BLaER1 treated with 17β-estradiol and CSF1 and Interleukin-3, amounts not matched to agents 10 nM and 100 nM (cell line): ENCODE measurements around the gene SYT13.

Experiments
- H3K27ac ChIP-seq, 11 experiments: shearing (Covaris generic); formaldehyde crosslinking; 2 replicates each; pipeline ENCODE4 v1.8.1; 2022
- H3K27me3 ChIP-seq, 11 experiments: shearing (Covaris generic); formaldehyde crosslinking; 2 replicates each; pipeline ENCODE4 v1.8.1; 2022
- H3K36me3 ChIP-seq, 11 experiments: shearing (Covaris generic); formaldehyde crosslinking; 2 replicates each; pipeline ENCODE4 v1.8.1; 2022
- H3K4me1 ChIP-seq, 10 experiments: shearing (Covaris generic); formaldehyde crosslinking; 2 replicates each; pipeline ENCODE4 v1.8.1; 2022
- H3K4me2 ChIP-seq, 11 experiments: shearing (Covaris generic); formaldehyde crosslinking; 2 replicates each; pipeline ENCODE4 v1.8.1; 2022
- H3K4me3 ChIP-seq, 10 experiments: shearing (Covaris generic); formaldehyde crosslinking; 2 replicates each; pipeline ENCODE4 v1.8.1; 2022
- H3K9ac ChIP-seq, 11 experiments: shearing (Covaris generic); formaldehyde crosslinking; 2 replicates each; pipeline ENCODE4 v1.8.1; 2022
- H3K9me3 ChIP-seq, 11 experiments: shearing (Covaris generic); formaldehyde crosslinking; replicated peaks in 1 of 11; 2 replicates each; pipeline ENCODE4 v1.8.1; 2022
- H4K20me1 ChIP-seq, 11 experiments: shearing (Covaris generic); formaldehyde crosslinking; 2 replicates each; pipeline ENCODE4 v1.8.1; 2022
- Cebpa-rat ChIP-seq, 11 experiments: shearing (Covaris generic); IDR thresholded peaks; 2 replicates each; pipeline ENCODE4 v1.8.1; 2022

SYT13 gene, protein sequence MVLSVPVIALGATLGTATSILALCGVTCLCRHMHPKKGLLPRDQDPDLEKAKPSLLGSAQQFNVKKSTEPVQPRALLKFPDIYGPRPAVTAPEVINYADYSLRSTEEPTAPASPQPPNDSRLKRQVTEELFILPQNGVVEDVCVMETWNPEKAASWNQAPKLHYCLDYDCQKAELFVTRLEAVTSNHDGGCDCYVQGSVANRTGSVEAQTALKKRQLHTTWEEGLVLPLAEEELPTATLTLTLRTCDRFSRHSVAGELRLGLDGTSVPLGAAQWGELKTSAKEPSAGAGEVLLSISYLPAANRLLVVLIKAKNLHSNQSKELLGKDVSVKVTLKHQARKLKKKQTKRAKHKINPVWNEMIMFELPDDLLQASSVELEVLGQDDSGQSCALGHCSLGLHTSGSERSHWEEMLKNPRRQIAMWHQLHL

DNA sequence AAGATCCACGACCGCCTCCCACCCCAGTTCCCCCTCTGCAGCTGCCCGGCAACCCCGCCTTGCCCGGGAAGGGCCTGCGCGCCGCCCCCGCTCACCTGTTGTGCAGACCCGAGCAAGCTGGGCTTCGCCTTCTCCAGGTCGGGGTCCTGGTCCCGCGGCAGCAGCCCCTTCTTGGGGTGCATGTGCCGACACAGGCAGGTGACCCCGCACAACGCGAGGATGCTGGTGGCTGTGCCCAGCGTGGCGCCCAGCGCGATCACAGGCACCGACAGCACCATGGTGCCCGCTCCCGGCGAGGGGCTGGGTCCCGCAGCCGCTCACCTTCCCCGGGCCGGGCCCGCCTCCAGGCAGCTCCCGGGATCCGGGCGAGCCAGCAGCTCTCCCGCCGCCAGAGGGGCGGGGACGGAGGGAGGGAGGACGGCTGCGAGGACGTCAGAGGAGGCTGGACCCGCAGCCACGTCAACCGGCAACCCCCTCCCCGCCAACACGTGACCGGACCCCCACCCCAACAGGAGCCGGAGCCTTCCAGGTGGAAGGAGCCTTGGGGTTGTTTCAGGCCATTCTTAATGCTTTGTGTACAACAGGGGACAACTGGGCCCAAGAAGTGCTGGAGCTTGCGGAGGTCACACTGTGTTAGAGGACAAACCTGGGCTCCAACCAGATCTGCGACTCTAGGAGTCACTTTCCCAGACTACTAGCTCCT is at the start of gene SYT13:
TSS of gene SYT13 (minus strand) at position 412 of the 703 bp plus-strand sequence. CDS start at position 278, 134 bp downstream.
- H3K36me3 ChIP-seq, result no peaks in the 10 kb centered on the region
- H3K9me3 ChIP-seq, result peaks cover 0 to 18% (median 9%) of the 10 kb centered on the region in 11 experiments; a peak in 11 of 22 replicates
- H3K4me1 ChIP-seq, result peaks cover 0 to 12% (median 0%) of the 10 kb centered on the region in 10 experiments; a peak in 2 of 20 replicates
- no peak within 1 kb of the TSS for H3K4me2 ChIP-seq
- no peak for TF ChIP-seq Cebpa-rat (IDR thresholded peaks at IDR 0.05)
- no peak within 1 kb of the TSS for H3K4me3 ChIP-seq
- H3K9ac ChIP-seq, result no peak within 1 kb of the TSS
- H4K20me1 ChIP-seq, result no peaks in the 10 kb centered on the region
- H3K27ac ChIP-seq, result no peak within 1 kb of the TSS
- peaks cover 4 to 26% (median 18%) of the 10 kb centered on the region in 11 experiments; a peak in 18 of 22 replicates for H3K27me3 ChIP-seq

GRCh38 chr11:45335434-45335833 is 49.3 kb upstream of the SYT13 start:
- H3K4me1 ChIP-seq, result peaks cover 0 to 16% (median 4%) of the 10 kb centered on the region in 10 experiments; a peak in 9 of 20 replicates
- no peaks in the 10 kb centered on the region for H3K27me3 ChIP-seq
- H3K4me2 ChIP-seq, result no peak overlapping the region
- no peaks in the 10 kb centered on the region for H3K36me3 ChIP-seq
- peaks cover 0 to 6% (median 0%) of the 10 kb centered on the region in 11 experiments; a peak in 1 of 22 replicates for H4K20me1 ChIP-seq
- TF ChIP-seq Cebpa-rat (IDR thresholded peaks at IDR 0.05), result no peak
- H3K9ac ChIP-seq, result no peak overlapping the region
- H3K27ac ChIP-seq, result no peak overlapping the region
- H3K4me3 ChIP-seq, result no peak overlapping the region
- H3K9me3 ChIP-seq, result no peaks in the 10 kb centered on the region

- no peak for TF ChIP-seq Cebpa-rat (IDR thresholded peaks at IDR 0.05)
- Histone ChIP-seq H3K9ac (no peak overlapping the region), H3K9me3 (no peaks in the 10 kb centered on the region), H3K4me3 (no peak overlapping the region), H4K20me1 (peaks cover 0 to 6% (median 0%) of the 10 kb centered on the region in 11 experiments; a peak in 1 of 22 replicates), H3K4me1 (peaks cover 0 to 11% (median 0%) of the 10 kb centered on the region in 10 experiments; a peak in 5 of 20 replicates), H3K36me3 (no peaks in the 10 kb centered on the region), H3K27me3 (no peaks in the 10 kb centered on the region), H3K4me2 (no peak overlapping the region), H3K27ac (no peak overlapping the region)
Observed at GRCh38 chr11:45334836-45335235, 48.7 kb upstream of the SYT13 start.

DNA sequence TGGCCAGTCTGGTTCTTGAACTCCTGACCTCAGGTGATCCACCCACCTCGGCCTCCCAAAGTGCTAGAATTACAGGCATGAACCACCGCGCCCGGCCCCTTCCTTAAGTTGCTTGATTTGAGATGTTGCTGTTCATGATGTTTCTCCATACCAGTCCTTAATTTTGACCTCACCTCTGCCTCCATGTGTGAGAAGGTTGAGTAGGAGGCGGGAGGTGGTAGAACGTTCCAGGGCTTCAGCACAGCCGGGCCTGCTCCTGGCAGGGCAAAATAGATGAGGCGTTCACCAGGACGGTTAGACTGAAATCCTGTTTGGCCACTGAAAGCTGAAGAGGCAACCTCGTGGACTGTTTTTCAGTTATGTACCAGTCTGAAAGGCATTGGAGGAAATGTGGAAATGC is 48.3 kb upstream of the SYT13 start:
- no peaks in the 10 kb centered on the region for H3K9me3 ChIP-seq
- no peak overlapping the region for H3K4me2 ChIP-seq
- H3K9ac ChIP-seq, result no peak overlapping the region
- no peak overlapping the region for H3K27ac ChIP-seq
- no peak overlapping the region for H3K4me3 ChIP-seq
- H3K36me3 ChIP-seq, result no peaks in the 10 kb centered on the region
- H3K4me1 ChIP-seq, result peaks cover 0 to 9% (median 0%) of the 10 kb centered on the region in 10 experiments; a peak in 2 of 20 replicates
- peaks cover 0 to 6% (median 0%) of the 10 kb centered on the region in 11 experiments; a peak in 1 of 22 replicates for H4K20me1 ChIP-seq
- TF ChIP-seq Cebpa-rat (IDR thresholded peaks at IDR 0.05), result no peak
- no peaks in the 10 kb centered on the region for H3K27me3 ChIP-seq

- Histone ChIP-seq H3K9me3 (no peaks in the 10 kb centered on the region), H3K27ac (no peak overlapping the region), H3K4me1 (peaks cover 0 to 9% (median 0%) of the 10 kb centered on the region in 10 experiments; a peak in 2 of 20 replicates), H3K36me3 (no peaks in the 10 kb centered on the region), H3K4me2 (no peak overlapping the region), H4K20me1 (peaks cover 0 to 6% (median 0%) of the 10 kb centered on the region in 11 experiments; a peak in 1 of 22 replicates), H3K4me3 (no peak overlapping the region), H3K9ac (no peak overlapping the region), H3K27me3 (no peaks in the 10 kb centered on the region)
- TF ChIP-seq Cebpa-rat (IDR thresholded peaks at IDR 0.05), result no peak
Observed at GRCh38 chr11:45333001-45333971, 47.1 kb upstream of the SYT13 start.

- Histone ChIP-seq H3K4me3 (no peak overlapping the region), H3K4me1 (peaks cover 0 to 9% (median 0%) of the 10 kb centered on the region in 10 experiments; a peak in 2 of 20 replicates), H3K27me3 (no peaks in the 10 kb centered on the region), H3K4me2 (no peak overlapping the region), H3K9me3 (peaks cover 0 to 8% (median 3%) of the 10 kb centered on the region in 11 experiments; a peak in 14 of 22 replicates), H4K20me1 (peaks cover 0 to 6% (median 0%) of the 10 kb centered on the region in 11 experiments; a peak in 1 of 22 replicates), H3K27ac (no peak overlapping the region), H3K9ac (no peak overlapping the region), H3K36me3 (no peaks in the 10 kb centered on the region)
- no peak for TF ChIP-seq Cebpa-rat (IDR thresholded peaks at IDR 0.05)
Observed at GRCh38 chr11:45332276-45332934, 46.3 kb upstream of the SYT13 start.

- H3K4me3 ChIP-seq, result no peak overlapping the region
- peaks cover 0 to 9% (median 0%) of the 10 kb centered on the region in 10 experiments; a peak in 2 of 20 replicates for H3K4me1 ChIP-seq
- H3K4me2 ChIP-seq, result no peak overlapping the region
- H3K27ac ChIP-seq, result no peak overlapping the region
- H3K27me3 ChIP-seq, result no peaks in the 10 kb centered on the region
- TF ChIP-seq Cebpa-rat (IDR thresholded peaks at IDR 0.05), result no peak
- peaks cover 4 to 14% (median 8%) of the 10 kb centered on the region in 11 experiments; a peak in 16 of 22 replicates for H3K9me3 ChIP-seq
- H3K9ac ChIP-seq, result no peak overlapping the region
- no peaks in the 10 kb centered on the region for H3K36me3 ChIP-seq
- H4K20me1 ChIP-seq, result peaks cover 0 to 6% (median 0%) of the 10 kb centered on the region in 11 experiments; a peak in 1 of 22 replicates
Observed at GRCh38 chr11:45331839-45332238, 45.7 kb upstream of the SYT13 start.

DNA sequence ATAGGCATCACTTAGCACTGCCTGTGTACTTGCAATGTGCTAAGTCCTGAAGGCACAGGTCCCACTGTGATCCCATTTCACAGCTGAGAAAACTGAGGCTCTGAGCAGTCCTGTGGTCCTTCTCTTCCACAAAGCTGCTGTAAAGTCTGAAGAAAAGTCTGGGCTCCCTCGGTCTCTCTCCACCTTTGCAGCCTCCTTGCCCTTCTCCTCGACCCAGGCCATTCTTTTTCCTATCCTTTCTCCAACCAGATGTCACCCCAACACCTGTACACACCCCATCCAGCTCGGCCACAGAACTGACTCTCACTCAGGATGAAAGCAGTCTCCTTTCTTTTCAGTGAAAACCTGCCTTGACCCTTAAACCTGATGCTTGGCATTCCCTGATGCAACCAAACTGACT is 42.6 kb upstream of the SYT13 start:
- no peak for TF ChIP-seq Cebpa-rat (IDR thresholded peaks at IDR 0.05)
- Histone ChIP-seq H3K36me3 (no peaks in the 10 kb centered on the region), H3K27me3 (no peaks in the 10 kb centered on the region), H3K27ac (no peak overlapping the region), H3K9me3 (peaks cover 7 to 21% (median 12%) of the 10 kb centered on the region in 11 experiments; a peak in 16 of 22 replicates), H3K4me3 (no peak overlapping the region), H3K4me1 (no peaks in the 10 kb centered on the region), H4K20me1 (peaks cover 0 to 6% (median 0%) of the 10 kb centered on the region in 11 experiments; a peak in 1 of 22 replicates), H3K9ac (no peak overlapping the region), H3K4me2 (no peak overlapping the region)
